Liver (tissue), 9 donors: ENCODE data around the gene CRADD. TPM values are rescaled to one million over a fixed set of nuclear protein-coding genes. Genes with fewer than 3 reads are reported as not detected.

ENCODE experiments used
- DNase-seq: peaks from one replicate; pipeline ENCODE4 v3.0.0-alpha.2; 2017; ENCODE audit warnings: low spot score
- H3K27ac ChIP-seq, 2 donors: one replicate each; pipeline ENCODE4 v1.7.0; 2013; ENCODE audit warnings: inconsistent platforms in 2 of 2, low read length in 2 of 2, control low read depth in 1 of 2, low read depth in 1 of 2, mild to moderate bottlenecking in 1 of 2
- H3K27me3 ChIP-seq, 4 donors: one replicate each; pipeline versions ENCODE4 v1.6.1 to v1.7.0; 2013; ENCODE audit warnings: low read length in 3 of 4, inconsistent platforms in 1 of 4, mild to moderate bottlenecking in 1 of 4, moderate library complexity in 1 of 4; ENCODE audit not compliant: control insufficient read depth in 4 of 4, insufficient read depth in 4 of 4
- H3K36me3 ChIP-seq, 4 donors: one replicate each; pipeline versions ENCODE4 v1.6.1 to v1.7.0; 2013; ENCODE audit warnings: low read length in 3 of 4, mild to moderate bottlenecking in 3 of 4, low read depth in 1 of 4, moderate library complexity in 1 of 4; ENCODE audit not compliant: control insufficient read depth in 4 of 4, insufficient read depth in 3 of 4
- H3K4me1 ChIP-seq, 4 donors: one replicate each; pipeline versions ENCODE4 v1.6.1 to v1.7.0; 2013; ENCODE audit warnings: low read length in 3 of 4, mild to moderate bottlenecking in 3 of 4, moderate library complexity in 1 of 4; ENCODE audit not compliant: control insufficient read depth in 4 of 4, insufficient read depth in 4 of 4
- H3K4me3 ChIP-seq, 3 donors: one replicate each; pipeline versions ENCODE4 v1.6.1 to v1.7.0; 2013; ENCODE audit warnings: low read length in 3 of 3, control low read depth in 1 of 3, low read depth in 1 of 3, mild to moderate bottlenecking in 1 of 3
- H3K9ac ChIP-seq, 2 donors: one replicate each; pipeline ENCODE4 v1.7.0; 2013; ENCODE audit warnings: low read length in 2 of 2, mild to moderate bottlenecking in 2 of 2, moderate library complexity in 2 of 2, control low read depth in 1 of 2, low read depth in 1 of 2
- H3K9me3 ChIP-seq, 4 donors: one replicate each; pipeline versions ENCODE4 v1.6.1 to v1.7.0; 2013; ENCODE audit warnings: low read length in 3 of 4; ENCODE audit not compliant: control insufficient read depth in 4 of 4
- CTCF ChIP-seq: fragments of 150-350 bp; IDR thresholded peaks from 2 replicates; pipeline ENCODE4 v1.5.1; 2017; ENCODE audit warnings: improper control_type of control experiment, low read depth, low read length; ENCODE audit not compliant: missing input control
- EGR1 ChIP-seq, 2 donors: IDR thresholded peaks; 2 replicates each; pipeline ENCODE4 v1.6.1; 2016 to 2018; ENCODE audit warnings: antibody characterized with exemption in 2 of 2, low read depth in 2 of 2
- FOXA1 ChIP-seq: IDR thresholded peaks from 2 replicates; pipeline ENCODE4 v1.6.1; 2016; ENCODE audit warnings: antibody characterized with exemption
- FOXA2 ChIP-seq: IDR thresholded peaks from 2 replicates; pipeline ENCODE4 v1.6.1; 2016; ENCODE audit warnings: antibody characterized with exemption
- GABPA ChIP-seq, 2 donors: IDR thresholded peaks in 1 of 2; conservative IDR thresholded peaks in 1 of 2; 2 replicates each; pipeline ENCODE4 v1.6.1; 2016; ENCODE audit warnings: antibody characterized with exemption in 2 of 2, mild to moderate bottlenecking in 1 of 2, moderate library complexity in 1 of 2
- HNF4G ChIP-seq: IDR thresholded peaks from 2 replicates; pipeline ENCODE4 v1.6.1; 2016; ENCODE audit warnings: antibody characterized with exemption
- JUND ChIP-seq, 2 donors: IDR thresholded peaks; 2 replicates each; pipeline ENCODE4 v1.6.1; 2016; ENCODE audit warnings: antibody characterized with exemption in 2 of 2
- NR2F2 ChIP-seq: IDR thresholded peaks from 2 replicates; pipeline ENCODE4 v1.6.1; 2016; ENCODE audit warnings: antibody characterized with exemption
- RAD21 ChIP-seq, 2 donors: IDR thresholded peaks; 2 replicates each; pipeline ENCODE4 v1.6.1; 2016; ENCODE audit warnings: antibody characterized with exemption in 2 of 2, mild to moderate bottlenecking in 2 of 2
- REST ChIP-seq: IDR thresholded peaks from 2 replicates; pipeline ENCODE4 v1.6.1; 2016; ENCODE audit warnings: antibody characterized with exemption, mild to moderate bottlenecking
- RXRA ChIP-seq, 2 donors: IDR thresholded peaks; 2 replicates each; pipeline ENCODE4 v1.6.1; 2017 to 2018; ENCODE audit warnings: antibody characterized with exemption in 2 of 2, mild to moderate bottlenecking in 1 of 2
- SP1 ChIP-seq: IDR thresholded peaks from 2 replicates; pipeline ENCODE4 v1.6.1; 2018; ENCODE audit warnings: antibody characterized with exemption, mild to moderate bottlenecking
- TAF1 ChIP-seq: conservative IDR thresholded peaks from 2 replicates; pipeline ENCODE4 v1.6.1; 2016; ENCODE audit warnings: antibody characterized with exemption, mild to moderate bottlenecking
- YY1 ChIP-seq: IDR thresholded peaks from 2 replicates; pipeline ENCODE4 v1.6.1; 2016; ENCODE audit warnings: antibody characterized with exemption, mild to moderate bottlenecking
- ZBTB33 ChIP-seq: IDR thresholded peaks from 2 replicates; pipeline ENCODE4 v1.6.1; 2016; ENCODE audit warnings: antibody characterized with exemption
- WGBS: extraction: QIAGEN DNeasy Blood & Tissue Kit; methylation state at CpG from one replicate; pipeline ENCODE4 v1.1.7; 2013; 5-methylcytosine and 5-hydroxymethylcytosine counted together
- polyA plus RNA-seq, 2 donors: library from polyadenylated mRNA; stranded (reverse) in 1 of 2; unstranded in 1 of 2; fragments of 200-250 nt in 1 of 2; fragments of >200 nt in 1 of 2; fragmentation: Nextera tagmentation in 1 of 2; extraction: Ambion mirVana in 1 of 2; gene quantifications; one replicate each; pipeline versions ENCODE4 v1.2.1 to v1.2.3, GENCODE V29; 2013 to 2015
- total RNA-seq, 2 donors: library from RNA; depleted of rRNA; stranded (reverse); fragments of >200 nt; gene quantifications; one replicate each; pipeline ENCODE4 v1.2.3, GENCODE V29; 2014
- TF ChIP-seq, protein P1 (sequence below): IDR thresholded peaks from 2 replicates; pipeline ENCODE4 v1.6.1; 2016; ENCODE audit warnings: antibody characterized with exemption
- TF ChIP-seq, protein P2 (sequence below): IDR thresholded peaks from 2 replicates; pipeline ENCODE4 v1.6.1; 2016; ENCODE audit warnings: antibody characterized with exemption
- donor health status: healthy.
- donor health status: healthy.
- donor health status: healthy.
- donor health status: healthy.
- donor health status: healthy.

CRADD gene
- total and polyA plus RNA-seq, 4 donors = 19.4 to 48.9 (median 29.6) TPM

DNA sequence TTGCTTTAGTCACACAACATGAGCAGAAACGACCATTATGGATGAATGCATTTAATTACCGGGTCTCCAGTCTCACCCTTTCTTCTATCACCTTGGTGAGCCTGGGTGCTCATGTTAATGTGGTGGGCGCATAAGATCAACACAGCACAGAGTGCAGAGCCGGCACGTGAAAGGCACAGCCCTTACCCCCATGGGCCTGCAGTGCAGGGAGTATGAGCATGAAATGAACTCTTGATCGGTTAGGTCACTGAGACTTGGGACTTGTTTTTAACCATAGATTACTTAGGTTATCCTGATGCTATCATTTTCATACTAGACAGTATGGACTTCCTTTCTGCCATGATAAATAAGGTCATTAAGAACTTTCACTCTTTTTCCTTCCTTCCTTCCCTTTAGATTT is 156.8 kb downstream of the CRADD start:
- 90% methylated on average over 6 of the region's 6 CpGs for WGBS
- TF ChIP-seq TAF1 (no peak), REST (no peak), FOXA2 (no peak), CTCF (no peak), SP1 (no peak)
- TF ChIP-seq, protein P1, sequence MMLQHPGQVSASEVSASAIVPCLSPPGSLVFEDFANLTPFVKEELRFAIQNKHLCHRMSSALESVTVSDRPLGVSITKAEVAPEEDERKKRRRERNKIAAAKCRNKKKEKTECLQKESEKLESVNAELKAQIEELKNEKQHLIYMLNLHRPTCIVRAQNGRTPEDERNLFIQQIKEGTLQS = no peak
- H3K9me3 ChIP-seq = no peaks in the 10 kb centered on the region

GRCh38 chr12:93836620-93837260 is 159.6 kb downstream of the CRADD start:
- no peaks in the 10 kb centered on the region for H3K9me3 ChIP-seq
- no peaks in the 10 kb centered on the region for H3K4me1 ChIP-seq
- H3K9ac ChIP-seq = no peak overlapping the region
- WGBS = 90% methylated on average over 7 of the region's 7 CpGs
- DNase-seq = no peak
- no peaks in the 10 kb centered on the region for H3K27me3 ChIP-seq
- H3K36me3 ChIP-seq = peaks cover 0 to under 1% (median 0%) of the 10 kb centered on the region in 4 donors
- no peak overlapping the region for H3K4me3 ChIP-seq
- no peak overlapping the region for H3K27ac ChIP-seq
- TF ChIP-seq CTCF = no peak
- TF ChIP-seq TAF1 = no peak
- TF ChIP-seq RAD21 (IDR thresholded peaks at IDR 0.05) = no peak
- TF ChIP-seq REST = no peak
- no peak for TF ChIP-seq SP1
- no peak for TF ChIP-seq JUND (IDR thresholded peaks at IDR 0.05)
- no peak for TF ChIP-seq NR2F2
- no peak for TF ChIP-seq ZBTB33
- TF ChIP-seq, protein P2, sequence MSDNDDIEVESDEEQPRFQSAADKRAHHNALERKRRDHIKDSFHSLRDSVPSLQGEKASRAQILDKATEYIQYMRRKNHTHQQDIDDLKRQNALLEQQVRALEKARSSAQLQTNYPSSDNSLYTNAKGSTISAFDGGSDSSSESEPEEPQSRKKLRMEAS = no peak
- no peak for TF ChIP-seq YY1
- TF ChIP-seq RXRA (IDR thresholded peaks at IDR 0.05) = no peak
- no peak for TF ChIP-seq FOXA1
- no peak for TF ChIP-seq GABPA (IDR thresholded peaks at IDR 0.05 in 1 of 2, conservative IDR thresholded peaks at IDR 0.05 in 1 of 2)
- TF ChIP-seq HNF4G = no peak
- TF ChIP-seq, protein P1 = no peak
- TF ChIP-seq EGR1 (IDR thresholded peaks at IDR 0.05; ENCODE audit: low read depth in 2 of 2) = no peak

More for the DNA sequence above, 156.8 kb downstream of the CRADD start:
- Histone ChIP-seq H3K27ac (no peak overlapping the region), H3K27me3 (no peaks in the 10 kb centered on the region), H3K36me3 (peaks cover 0 to 3% (median 1%) of the 10 kb centered on the region in 4 donors), H3K9ac (no peak overlapping the region), H3K4me1 (no peaks in the 10 kb centered on the region), H3K4me3 (no peak overlapping the region)
- no peak for DNase-seq
